Upper lobe of left lung (tissue), 6 donors: ENCODE measurements around the gene GLRA1. TPM values are rescaled to one million over a fixed set of nuclear protein-coding genes. Genes with fewer than 3 reads are reported as not detected.

Experiments used
- ATAC-seq, 2 donors: fragments of 200-7000 bp; cut with Tn5 transposase; one replicate each; pipeline ENCODE4 v1.9.1; 2022; ENCODE audit warnings: mild to moderate bottlenecking in 2 of 2, moderate library complexity in 2 of 2; ENCODE audit not compliant: low FRiP score in 2 of 2
- DNase-seq, 2 donors: peaks; one replicate each; pipeline ENCODE4 v3.0.0-alpha.2; 2019 to 2020
- H3K27ac ChIP-seq, 4 donors: fragments of 200-600 bp; sonication (generic); one replicate each; pipeline ENCODE4 v1.5.1; 2016 to 2019
- H3K27me3 ChIP-seq, 4 donors: fragments of 200-600 bp; sonication (generic); one replicate each; pipeline ENCODE4 v1.5.1; 2017 to 2019
- H3K36me3 ChIP-seq, 4 donors: fragments of 200-600 bp; sonication (generic); one replicate each; pipeline ENCODE4 v1.5.1; 2016 to 2019
- H3K4me1 ChIP-seq, 4 donors: fragments of 200-600 bp; sonication (generic); one replicate each; pipeline ENCODE4 v1.5.1; 2018 to 2019
- H3K4me3 ChIP-seq, 4 donors: fragments of 200-600 bp; sonication (generic); one replicate each; pipeline ENCODE4 v1.5.1; 2017 to 2019; ENCODE audit warnings: mild to moderate bottlenecking in 2 of 4, moderate library complexity in 1 of 4
- H3K9me3 ChIP-seq, 4 donors: fragments of 200-600 bp; sonication (generic); one replicate each; pipeline ENCODE4 v1.5.1; 2018 to 2019
- EP300 ChIP-seq, 4 donors: sonication (generic); formaldehyde crosslinking; IDR thresholded peaks; one replicate each; pipeline ENCODE4 v1.5.1; 2017; ENCODE audit warnings: antibody characterized with exemption in 4 of 4, control low read depth in 2 of 4
- POLR2A ChIP-seq, 4 donors: fragments of 450-650 bp; IDR thresholded peaks; one replicate each; pipeline ENCODE4 v1.5.1; 2016 to 2017; ENCODE audit warnings: antibody characterized with exemption in 4 of 4, mild to moderate bottlenecking in 2 of 4
- POLR2AphosphoS5 ChIP-seq, 2 donors: sonication (generic); formaldehyde crosslinking; IDR thresholded peaks; one replicate each; pipeline ENCODE4 v1.5.1; 2017; ENCODE audit warnings: antibody characterized with exemption in 2 of 2
- WGBS, 2 donors: methylation state at CpG; one replicate each; pipeline ENCODE4 v1.1.5; 2017 to 2018; 5-methylcytosine and 5-hydroxymethylcytosine counted together
- total RNA-seq, 6 donors: library from RNA; depleted of rRNA in 4 of 6; stranded (reverse); fragments of >200 nt in 4 of 6; gene quantifications; one replicate each; pipeline versions ENCODE4 v1.1.0 to v1.2.1, GENCODE V29; 2016 to 2021
- TF ChIP-seq, protein P1 (sequence below), 6 experiments: fragments of 450-650 bp in 4 of 6; fragments of 200-600 bp in 2 of 6; sonication (generic) in 2 of 6; IDR thresholded peaks; one replicate each; pipeline ENCODE4 v1.5.1; 2016 to 2019; ENCODE audit warnings: antibody characterized with exemption in 6 of 6
- donor health status: DM: no; HTN: no; CAD: no; lungs with moderate emphysema.
- donor health status: DM: no; HTN: yes; CAD: no; lungs with severe emphysema.

Gene GLRA1
- total RNA-seq = not detected

DNA sequence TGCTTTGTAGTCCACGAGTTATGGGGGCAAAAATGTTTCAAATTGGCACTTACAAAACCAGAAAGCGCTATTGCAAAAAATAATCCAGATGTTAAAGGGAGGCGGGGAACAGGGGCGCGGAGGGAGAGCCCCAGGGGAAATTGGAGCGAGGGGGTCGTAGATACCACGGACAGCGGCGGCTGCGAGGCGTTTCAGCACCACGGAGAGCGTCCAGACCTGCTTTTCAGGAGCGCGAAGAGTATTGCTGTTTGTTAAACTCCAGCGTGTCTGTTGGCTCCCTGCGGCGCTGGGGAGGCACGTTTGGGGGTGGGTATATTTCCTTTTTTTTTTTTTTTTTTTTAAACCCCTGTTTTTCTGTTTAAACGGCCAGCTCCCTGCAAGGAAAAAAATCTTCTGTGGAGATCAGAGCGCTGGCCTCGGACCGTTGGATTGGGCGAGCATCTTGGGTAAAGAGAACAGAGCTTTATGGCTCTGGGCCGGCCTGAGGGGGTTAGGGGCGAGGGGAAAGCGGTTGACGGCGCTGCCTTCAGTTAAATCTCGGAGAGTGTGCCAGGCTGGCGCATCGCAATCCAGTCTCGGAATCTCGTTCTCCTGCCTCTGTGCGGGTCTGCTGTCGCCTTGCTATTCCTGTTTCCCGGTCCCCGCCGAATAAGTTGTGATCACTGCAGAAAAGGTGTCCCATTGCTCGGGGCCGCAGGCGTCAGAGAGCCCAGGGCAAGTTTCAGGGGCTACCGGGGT, at the start of gene GLRA1:
Gene GLRA1, minus strand, starts transcription at position 288 of the 738 bp plus-strand sequence. CDS start 302 bp downstream, outside the sequence.
- DNase-seq (peak; percentile 22 to 54), ATAC-seq (peak in 1 of 2 donors; percentile 65)
- WGBS, 2 donors = 9 to 11% methylated on average over 31 to 44 of the region's 44 CpGs
- Histone ChIP-seq H3K9me3 (no peaks in the 10 kb centered on the region), H3K4me3 (no peak within 1 kb of the TSS), H3K27ac (no peak within 1 kb of the TSS), H3K27me3 (no peaks in the 10 kb centered on the region), H3K4me1 (no peaks in the 10 kb centered on the region), H3K36me3 (no peaks in the 10 kb centered on the region)
- no peak for TF ChIP-seq EP300 (IDR thresholded peaks at IDR 0.05)
- TF ChIP-seq, protein P1, sequence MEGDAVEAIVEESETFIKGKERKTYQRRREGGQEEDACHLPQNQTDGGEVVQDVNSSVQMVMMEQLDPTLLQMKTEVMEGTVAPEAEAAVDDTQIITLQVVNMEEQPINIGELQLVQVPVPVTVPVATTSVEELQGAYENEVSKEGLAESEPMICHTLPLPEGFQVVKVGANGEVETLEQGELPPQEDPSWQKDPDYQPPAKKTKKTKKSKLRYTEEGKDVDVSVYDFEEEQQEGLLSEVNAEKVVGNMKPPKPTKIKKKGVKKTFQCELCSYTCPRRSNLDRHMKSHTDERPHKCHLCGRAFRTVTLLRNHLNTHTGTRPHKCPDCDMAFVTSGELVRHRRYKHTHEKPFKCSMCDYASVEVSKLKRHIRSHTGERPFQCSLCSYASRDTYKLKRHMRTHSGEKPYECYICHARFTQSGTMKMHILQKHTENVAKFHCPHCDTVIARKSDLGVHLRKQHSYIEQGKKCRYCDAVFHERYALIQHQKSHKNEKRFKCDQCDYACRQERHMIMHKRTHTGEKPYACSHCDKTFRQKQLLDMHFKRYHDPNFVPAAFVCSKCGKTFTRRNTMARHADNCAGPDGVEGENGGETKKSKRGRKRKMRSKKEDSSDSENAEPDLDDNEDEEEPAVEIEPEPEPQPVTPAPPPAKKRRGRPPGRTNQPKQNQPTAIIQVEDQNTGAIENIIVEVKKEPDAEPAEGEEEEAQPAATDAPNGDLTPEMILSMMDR (IDR thresholded peaks at IDR 0.05) = no peak
- no peak for TF ChIP-seq POLR2AphosphoS5 (IDR thresholded peaks at IDR 0.05)
- no peak for TF ChIP-seq POLR2A (IDR thresholded peaks at IDR 0.05)

DNA sequence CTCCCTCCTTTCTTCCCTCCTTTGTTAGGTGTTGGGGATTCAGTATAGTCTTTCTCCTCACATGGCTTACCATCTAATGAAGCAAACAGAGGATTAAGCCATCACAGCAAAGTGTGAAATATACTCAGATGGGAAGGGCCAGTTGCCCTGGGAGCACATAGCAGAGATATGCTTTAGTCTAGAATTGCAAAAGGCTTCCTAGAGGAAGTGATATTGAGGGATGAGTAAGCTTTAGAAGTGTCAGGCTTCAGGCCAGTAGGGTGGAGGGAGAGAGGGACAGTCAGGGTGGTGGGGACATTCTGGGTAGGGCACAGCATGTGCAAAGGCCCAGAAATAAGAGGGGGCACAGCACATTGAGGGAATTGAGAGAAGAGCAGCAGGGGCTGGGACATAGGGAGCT, 46.2 kb upstream of the GLRA1 start:
- Histone ChIP-seq H3K4me1 (no peaks in the 10 kb centered on the region), H3K27ac (no peak overlapping the region), H3K27me3 (no peaks in the 10 kb centered on the region), H3K4me3 (no peak overlapping the region), H3K9me3 (no peaks in the 10 kb centered on the region), H3K36me3 (no peaks in the 10 kb centered on the region)
- TF ChIP-seq POLR2AphosphoS5 (IDR thresholded peaks at IDR 0.05) (no peak), EP300 (IDR thresholded peaks at IDR 0.05) (no peak), POLR2A (IDR thresholded peaks at IDR 0.05) (no peak)
- TF ChIP-seq, protein P1 (IDR thresholded peaks at IDR 0.05) = no peak
- DNase-seq = no peak
- no peak for ATAC-seq

DNA sequence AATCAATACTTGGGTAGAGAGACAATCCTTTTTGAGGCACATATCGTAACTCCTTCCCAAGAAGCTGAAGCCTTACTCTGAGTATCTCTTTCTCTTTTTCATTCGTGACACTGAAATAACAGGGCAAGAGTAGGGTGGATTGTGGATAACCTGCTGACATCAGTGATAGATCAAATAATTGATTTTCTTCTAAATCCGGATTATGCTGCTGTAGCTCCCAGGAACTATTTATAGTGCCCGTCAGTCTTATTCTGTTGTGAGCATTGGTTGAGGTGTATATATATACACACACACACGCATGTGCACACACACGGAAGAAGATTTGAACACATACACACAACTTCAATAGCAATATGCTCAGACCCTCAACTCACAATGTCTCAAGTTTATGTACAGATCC, 43.2 kb upstream of the GLRA1 start:
- DNase-seq (no peak), ATAC-seq (no peak)
- no peaks in the 10 kb centered on the region for H3K4me1 ChIP-seq
- H3K9me3 ChIP-seq = no peaks in the 10 kb centered on the region
- no peaks in the 10 kb centered on the region for H3K27me3 ChIP-seq
- TF ChIP-seq POLR2A (IDR thresholded peaks at IDR 0.05) = no peak
- no peak for TF ChIP-seq EP300 (IDR thresholded peaks at IDR 0.05)
- no peak for TF ChIP-seq POLR2AphosphoS5 (IDR thresholded peaks at IDR 0.05)
- TF ChIP-seq, protein P1 (IDR thresholded peaks at IDR 0.05) = no peak
- H3K36me3 ChIP-seq = no peaks in the 10 kb centered on the region
- no peak overlapping the region for H3K27ac ChIP-seq
- H3K4me3 ChIP-seq = no peak overlapping the region
- 81 to 88% methylated on average over 6 of the region's 6 CpGs for WGBS, 2 donors

DNA sequence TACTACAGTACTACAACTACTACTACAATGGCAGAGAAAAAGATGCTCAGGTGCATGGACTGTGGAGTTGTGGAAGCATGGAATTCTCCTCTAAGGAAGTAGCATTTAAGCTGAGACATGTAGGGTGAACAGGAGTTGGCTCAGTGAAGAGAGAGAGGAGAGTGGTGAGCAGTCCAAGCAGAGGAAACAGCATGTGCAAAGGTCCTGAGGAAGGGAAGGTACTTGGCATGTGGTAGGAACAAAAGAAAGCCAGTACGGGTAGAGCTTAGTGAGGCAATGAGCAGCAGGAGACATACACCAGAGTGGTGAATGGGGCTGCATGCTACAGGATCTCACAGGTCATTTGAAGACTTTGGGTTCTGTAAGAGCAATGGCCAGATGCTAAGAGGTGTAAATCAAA, 41.4 kb upstream of the GLRA1 start:
- H3K36me3 ChIP-seq = no peaks in the 10 kb centered on the region
- no peaks in the 10 kb centered on the region for H3K9me3 ChIP-seq
- 92 to 100% methylated on average over 1 of the region's 1 CpG for WGBS, 2 donors
- ATAC-seq (no peak), DNase-seq (no peak)
- TF ChIP-seq, protein P1 (IDR thresholded peaks at IDR 0.05) = no peak
- no peak for TF ChIP-seq POLR2AphosphoS5 (IDR thresholded peaks at IDR 0.05)
- no peak for TF ChIP-seq POLR2A (IDR thresholded peaks at IDR 0.05)
- TF ChIP-seq EP300 (IDR thresholded peaks at IDR 0.05) = no peak
- H3K27me3 ChIP-seq = no peaks in the 10 kb centered on the region
- H3K27ac ChIP-seq = no peak overlapping the region
- H3K4me1 ChIP-seq = no peaks in the 10 kb centered on the region
- no peak overlapping the region for H3K4me3 ChIP-seq

DNA sequence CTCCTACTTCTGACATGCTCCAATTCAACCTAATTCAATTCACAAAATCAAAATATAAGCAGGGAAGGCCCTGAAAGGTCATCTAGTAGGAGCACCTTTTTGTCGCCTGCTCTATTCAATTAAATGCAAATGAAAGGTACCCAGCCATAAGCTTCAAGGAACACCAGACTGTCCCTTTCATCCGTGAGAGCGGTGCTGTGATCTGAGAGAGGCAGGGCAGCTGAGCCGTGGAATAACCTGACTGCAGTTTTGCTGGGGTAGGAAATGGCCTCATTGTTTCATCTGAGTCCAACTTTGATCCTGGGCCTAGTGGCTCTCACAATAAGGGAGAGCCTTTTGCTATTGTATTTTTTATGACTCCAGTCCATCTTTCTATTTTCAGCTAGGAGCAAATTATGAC, 39.8 kb upstream of the GLRA1 start:
- 73 to 80% methylated on average over 4 of the region's 4 CpGs for WGBS, 2 donors
- Histone ChIP-seq H3K4me3 (no peak overlapping the region), H3K36me3 (no peaks in the 10 kb centered on the region), H3K4me1 (no peaks in the 10 kb centered on the region), H3K27me3 (no peaks in the 10 kb centered on the region), H3K9me3 (no peaks in the 10 kb centered on the region), H3K27ac (no peak overlapping the region)
- DNase-seq (no peak), ATAC-seq (no peak)
- TF ChIP-seq, protein P1 (IDR thresholded peaks at IDR 0.05) = no peak
- TF ChIP-seq POLR2AphosphoS5 (IDR thresholded peaks at IDR 0.05) = no peak
- no peak for TF ChIP-seq EP300 (IDR thresholded peaks at IDR 0.05)
- TF ChIP-seq POLR2A (IDR thresholded peaks at IDR 0.05) = no peak
